Chondrocyte (in vitro differentiated cells): ENCODE data around the gene GNA12. TPM values are rescaled to one million over a fixed set of nuclear protein-coding genes. Genes with fewer than 3 reads are reported as not detected.

Experiments
- DNase-seq: peaks from one replicate; pipeline ENCODE4 v3.0.0; 2021; ENCODE audit warnings: mixed read lengths, low spot score
- H3K27ac Mint-ChIP-seq: one replicate; pipeline ENCODE4 v1.8.0; 2021; ENCODE audit warnings: mild to moderate bottlenecking, moderate library complexity, mixed read lengths; ENCODE audit not compliant: unreplicated experiment
- H3K27me3 Mint-ChIP-seq: 2 replicates; pipeline ENCODE4 v1.8.0; 2021; ENCODE audit warnings: low read depth, mixed read lengths
- H3K36me3 Mint-ChIP-seq: 2 replicates; pipeline ENCODE4 v1.8.0; 2021; ENCODE audit warnings: low read depth, mixed read lengths
- H3K4me1 Mint-ChIP-seq: 2 replicates; pipeline ENCODE4 v1.8.0; 2021; ENCODE audit warnings: low read depth, mild to moderate bottlenecking, mixed read lengths
- H3K4me3 Mint-ChIP-seq: one replicate; pipeline ENCODE4 v1.8.0; 2021; ENCODE audit warnings: mild to moderate bottlenecking, moderate library complexity, mixed read lengths; ENCODE audit not compliant: unreplicated experiment
- H3K9me3 Mint-ChIP-seq: 2 replicates; pipeline ENCODE4 v1.8.0; 2021; ENCODE audit warnings: low read depth, mixed read lengths
- CTCF ChIP-seq: fragments of 200-600 bp; sonication (generic); IDR thresholded peaks from 2 replicates; pipeline ENCODE4 v1.5.0; 2021; ENCODE audit warnings: antibody characterized with exemption, mild to moderate bottlenecking, moderate library complexity
- total RNA-seq: library from RNA; stranded (reverse); gene quantifications from 3 replicates; pipeline ENCODE4 v1.2.1, GENCODE V29; 2021

The GNA12 gene
- total RNA-seq, 1 donor from 2014 or later: 111 TPM

- Mint-ChIP-seq H3K36me3 (peaks cover 12% of the 10 kb centered on the region), H3K4me1 (peaks cover 81% of the 10 kb centered on the region), H3K27ac (peak overlapping the region; percentile 97), H3K27me3 (no peaks in the 10 kb centered on the region), H3K9me3 (peaks cover 6% of the 10 kb centered on the region), H3K4me3 (peak overlapping the region; percentile 49)
- DNase-seq: no peak
- no peak for TF ChIP-seq CTCF
These were observed 86.7 kb downstream of the GNA12 start for GRCh38 chr7:2757361-2757903.

- Mint-ChIP-seq H3K27ac (peak overlapping the region; percentile 97), H3K9me3 (peaks cover 6% of the 10 kb centered on the region), H3K4me3 (no peak overlapping the region)
These were observed 88.6 kb downstream of the GNA12 start for GRCh38 chr7:2755531-2755930.

GRCh38 chr7:2754912-2755311 is 89.2 kb downstream of the GNA12 start:
- Mint-ChIP-seq H3K27ac (no peak overlapping the region), H3K9me3 (peaks cover 6% of the 10 kb centered on the region), H3K27me3 (no peaks in the 10 kb centered on the region), H3K4me3 (no peak overlapping the region), H3K4me1 (peaks cover 81% of the 10 kb centered on the region), H3K36me3 (peaks cover 10% of the 10 kb centered on the region)
- no peak for TF ChIP-seq CTCF
- DNase-seq: no peak

More at GRCh38 chr7:2755531-2755930, 88.6 kb downstream of the GNA12 start:
- TF ChIP-seq CTCF: no peak
- no peaks in the 10 kb centered on the region for H3K27me3 Mint-ChIP-seq
- no peak for DNase-seq
- peaks cover 81% of the 10 kb centered on the region for H3K4me1 Mint-ChIP-seq
- H3K36me3 Mint-ChIP-seq: peaks cover 10% of the 10 kb centered on the region

GRCh38 chr7:2754086-2754485 is 90.0 kb downstream of the GNA12 start:
- Mint-ChIP-seq H3K9me3 (peaks cover 6% of the 10 kb centered on the region), H3K36me3 (peaks cover 10% of the 10 kb centered on the region), H3K4me3 (no peak overlapping the region), H3K4me1 (peaks cover 78% of the 10 kb centered on the region), H3K27ac (no peak overlapping the region), H3K27me3 (no peaks in the 10 kb centered on the region)
- no peak for TF ChIP-seq CTCF
- DNase-seq: no peak

- DNase-seq: no peak
These were observed 91.0 kb downstream of the GNA12 start for GRCh38 chr7:2753148-2753547.

More at GRCh38 chr7:2753148-2753547, 91.0 kb downstream of the GNA12 start:
- TF ChIP-seq CTCF: no peak
- H3K27me3 Mint-ChIP-seq: no peaks in the 10 kb centered on the region
- H3K27ac Mint-ChIP-seq: no peak overlapping the region
- no peak overlapping the region for H3K4me3 Mint-ChIP-seq
- peaks cover 6% of the 10 kb centered on the region for H3K9me3 Mint-ChIP-seq
- peaks cover 70% of the 10 kb centered on the region for H3K4me1 Mint-ChIP-seq
- peaks cover 10% of the 10 kb centered on the region for H3K36me3 Mint-ChIP-seq
